GM21526 (cell line): ENCODE data around the gene ANKRD40.
"Not testable (repeated sequence)": the region's sequence is repeated elsewhere in the genome, so short reads cannot be mapped to it uniquely, and the experiment has no call there.

ENCODE experiments used
- ATAC-seq: cut with Tn5 transposase; IDR thresholded peaks from one replicate; pipeline ENCODE4 v1.9.1; 2021; ENCODE audit warnings: moderate library complexity; ENCODE audit not compliant: unreplicated experiment, low FRiP score

The ANKRD40 gene, protein sequence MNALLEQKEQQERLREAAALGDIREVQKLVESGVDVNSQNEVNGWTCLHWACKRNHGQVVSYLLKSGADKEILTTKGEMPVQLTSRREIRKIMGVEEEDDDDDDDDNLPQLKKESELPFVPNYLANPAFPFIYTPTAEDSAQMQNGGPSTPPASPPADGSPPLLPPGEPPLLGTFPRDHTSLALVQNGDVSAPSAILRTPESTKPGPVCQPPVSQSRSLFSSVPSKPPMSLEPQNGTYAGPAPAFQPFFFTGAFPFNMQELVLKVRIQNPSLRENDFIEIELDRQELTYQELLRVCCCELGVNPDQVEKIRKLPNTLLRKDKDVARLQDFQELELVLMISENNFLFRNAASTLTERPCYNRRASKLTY

DNA sequence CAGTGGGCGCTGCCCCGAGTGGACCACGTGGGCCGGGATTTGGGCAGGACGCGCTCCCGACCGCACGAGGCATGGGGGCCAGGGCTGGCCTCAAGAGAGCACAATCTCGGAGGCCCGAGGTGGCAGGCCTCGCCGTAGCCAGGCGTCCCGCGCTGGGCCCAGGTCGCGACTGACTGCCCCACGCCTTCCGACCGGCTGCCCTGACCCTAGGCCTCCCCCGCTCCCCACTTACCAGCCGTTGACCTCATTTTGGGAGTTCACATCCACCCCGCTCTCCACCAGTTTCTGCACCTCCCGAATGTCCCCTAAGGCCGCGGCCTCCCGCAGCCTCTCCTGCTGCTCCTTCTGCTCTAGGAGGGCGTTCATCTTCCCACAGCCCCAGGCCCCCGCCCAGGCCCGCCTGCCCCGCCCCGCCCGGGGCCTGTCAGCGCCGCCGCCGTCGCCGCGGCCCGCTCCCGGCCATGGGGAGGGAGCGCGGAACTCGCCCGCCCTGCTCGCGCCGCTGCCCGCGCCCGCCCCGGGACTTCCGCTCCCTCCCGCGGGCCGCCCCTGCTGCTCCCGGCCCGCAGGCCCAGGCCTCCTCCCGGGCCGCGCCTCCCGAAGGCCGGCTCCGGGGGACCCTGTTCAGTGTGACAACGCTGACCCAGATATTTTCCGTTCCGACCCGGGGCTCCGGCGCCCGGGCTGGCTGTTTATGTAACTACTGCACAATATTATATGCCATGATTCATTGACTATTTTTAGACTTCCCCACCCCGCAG is at the start of gene ANKRD40:
Gene ANKRD40 (minus strand): TSS at position 626 of the 761 bp plus-strand sequence. CDS start 260 bp downstream, at position 366.
- peak; percentile 71 for ATAC-seq

DNA sequence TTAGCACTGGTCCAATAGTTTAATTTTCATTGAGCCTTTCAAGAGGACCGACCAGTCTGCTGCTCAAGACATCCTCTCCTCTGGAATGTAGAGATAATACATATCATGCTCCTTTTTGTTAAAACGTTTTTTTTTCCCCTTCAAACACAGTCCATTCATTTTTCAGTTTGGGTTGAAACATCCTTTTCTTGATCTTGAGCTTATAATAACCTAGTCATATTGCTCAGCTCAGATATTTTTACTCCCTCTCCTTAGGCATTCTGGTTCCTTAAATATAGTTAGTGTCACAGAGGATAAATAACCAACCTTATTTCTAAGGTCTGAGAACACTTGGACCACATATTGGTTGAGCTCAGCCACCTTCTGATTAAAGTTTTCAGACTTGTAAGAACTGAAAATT is 46.8 kb upstream of the ANKRD40 start:
- ATAC-seq: no peak

DNA sequence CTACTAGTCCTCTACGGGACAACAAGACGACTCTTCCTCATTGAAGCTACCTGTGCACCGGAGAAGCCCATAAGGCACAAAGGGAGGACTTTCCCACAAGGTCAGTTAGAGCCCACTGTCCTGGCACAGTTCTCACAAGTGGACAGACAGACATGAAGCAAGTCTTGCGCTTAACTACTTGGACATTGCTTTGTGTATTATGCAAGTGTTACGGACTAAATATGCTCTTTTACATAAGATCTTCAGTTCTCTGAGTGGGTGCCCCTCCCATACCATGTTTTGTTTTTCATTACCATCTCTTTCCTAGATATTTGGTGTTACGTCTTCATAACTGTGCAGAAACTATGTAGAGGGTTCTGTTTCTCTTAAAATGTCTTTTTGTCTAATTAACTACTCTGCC is 41.5 kb upstream of the ANKRD40 start:
- no peak for ATAC-seq

DNA sequence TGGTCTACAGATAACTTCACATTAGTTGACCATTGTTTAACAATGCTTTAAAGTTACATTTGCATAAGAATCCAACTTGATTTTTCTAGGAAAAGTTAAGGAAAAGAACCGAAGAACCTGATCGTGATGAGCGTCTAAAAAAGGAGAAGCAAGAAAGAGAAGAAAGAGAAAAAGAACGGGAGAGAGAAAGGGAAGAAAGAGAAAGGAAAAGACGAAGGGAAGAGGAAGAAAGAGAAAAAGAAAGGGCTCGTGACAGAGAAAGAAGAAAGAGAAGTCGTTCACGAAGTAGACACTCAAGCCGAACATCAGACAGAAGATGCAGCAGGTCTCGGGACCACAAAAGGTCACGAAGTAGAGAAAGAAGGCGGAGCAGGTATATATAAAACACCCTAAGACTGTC is 37.9 kb upstream of the ANKRD40 start:
- no peak for ATAC-seq

DNA sequence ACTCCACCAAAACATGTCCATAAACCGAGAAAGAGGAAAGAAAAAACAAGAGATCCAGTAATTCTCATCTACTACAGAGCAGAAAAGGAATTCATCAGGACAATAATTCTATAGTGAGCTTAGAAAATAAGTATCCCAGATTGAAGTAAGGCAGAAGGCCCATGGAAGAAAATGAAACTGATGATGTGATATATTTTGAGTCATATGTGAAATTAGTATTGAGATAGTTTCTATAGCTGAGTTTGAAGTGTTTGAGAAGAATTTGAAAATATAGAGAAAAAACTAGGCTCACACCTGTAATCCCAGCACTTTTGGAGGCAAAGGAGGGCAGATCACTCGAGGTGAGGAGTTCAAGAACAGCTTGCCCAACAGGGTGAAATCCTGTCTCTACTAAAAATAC is 31.4 kb upstream of the ANKRD40 start:
- ATAC-seq: no peak

DNA sequence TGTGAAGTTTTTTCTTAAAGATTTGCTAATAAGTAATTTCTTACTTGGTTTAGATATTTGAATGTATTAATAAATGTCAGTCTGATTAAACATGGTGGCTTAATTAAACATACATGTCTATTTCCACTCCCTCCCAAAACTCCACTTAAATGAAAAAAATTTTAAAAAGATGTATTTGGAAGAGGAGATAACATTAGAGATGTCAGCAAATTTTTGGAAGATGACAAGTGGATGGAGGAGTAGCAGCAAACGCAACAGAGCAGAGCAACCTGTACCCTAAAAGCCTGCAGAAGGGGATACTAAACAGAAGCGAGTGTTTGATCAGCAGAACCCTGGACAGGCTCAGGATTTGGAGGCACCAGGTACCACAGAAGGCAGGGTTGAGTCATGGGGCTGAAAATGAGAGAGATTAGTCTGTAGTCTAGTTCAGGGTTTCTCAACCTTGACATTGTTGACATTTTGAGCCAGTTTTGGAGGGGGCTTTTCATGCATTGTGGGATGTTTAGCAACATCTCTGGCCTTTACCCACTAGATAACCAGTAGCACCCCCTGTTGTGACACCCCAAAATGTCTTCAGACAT is 29.5 kb upstream of the ANKRD40 start:
- ATAC-seq: no peak

DNA sequence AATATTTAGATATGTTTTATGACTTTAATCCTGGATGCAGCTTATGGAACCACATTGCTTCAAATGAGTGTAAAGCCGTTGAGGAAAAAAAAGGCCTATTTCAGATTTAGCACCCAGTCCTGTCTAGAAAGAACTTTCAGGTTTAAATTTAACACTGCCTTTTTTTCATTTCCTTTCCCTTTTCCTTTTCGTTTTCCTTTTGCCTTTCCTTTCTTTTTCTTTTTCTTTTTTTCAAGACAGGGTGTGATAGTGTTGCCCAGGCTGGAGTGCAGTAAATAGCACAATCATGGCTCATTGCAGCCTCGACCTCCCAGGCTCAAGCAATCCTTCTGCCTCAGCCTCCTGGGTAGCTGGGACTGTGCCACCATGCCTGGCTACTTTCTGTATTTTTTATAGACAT is 27.6 kb upstream of the ANKRD40 start:
- no peak for ATAC-seq

DNA sequence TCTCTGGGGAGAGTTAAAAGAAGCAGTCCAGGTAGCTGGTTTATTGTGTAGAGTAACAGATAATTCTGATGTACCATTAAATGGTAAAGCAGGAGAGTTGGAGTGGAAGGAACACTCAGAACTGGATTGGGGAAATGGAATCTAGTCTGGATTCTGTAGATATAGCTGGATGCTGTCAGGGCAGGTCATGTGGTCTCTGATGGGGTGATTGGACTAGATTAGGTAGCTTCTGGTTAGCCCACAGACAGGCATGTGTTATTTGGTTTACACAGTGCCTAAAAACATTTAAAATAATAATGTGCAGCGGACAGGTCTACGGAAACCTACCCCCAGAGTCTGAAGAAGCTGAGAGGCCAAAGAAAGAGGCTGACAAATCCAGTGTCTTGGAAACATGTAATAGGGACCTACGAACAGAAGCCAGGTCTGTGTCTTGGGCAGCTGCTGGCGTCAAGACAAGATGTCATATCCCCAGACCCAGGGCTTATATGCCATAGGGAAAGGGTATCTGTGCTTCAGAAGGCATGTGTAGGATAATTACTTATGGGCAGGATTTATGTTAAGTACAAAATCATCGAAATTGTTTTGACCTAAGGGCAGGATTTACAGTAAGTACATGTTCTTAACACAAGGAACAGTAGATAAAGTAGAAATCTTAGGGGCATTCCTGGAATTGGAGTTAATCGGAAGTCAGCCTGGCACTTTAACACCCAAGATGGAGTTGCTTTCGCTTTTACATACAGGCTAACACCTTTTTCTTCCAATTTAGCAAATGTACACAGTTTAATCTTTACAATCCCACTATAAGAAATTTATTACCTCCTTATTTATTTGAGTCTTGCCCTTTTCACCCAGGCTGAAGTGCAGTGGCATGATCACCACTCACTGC is 24.1 kb upstream of the ANKRD40 start:
- no peak for ATAC-seq

DNA sequence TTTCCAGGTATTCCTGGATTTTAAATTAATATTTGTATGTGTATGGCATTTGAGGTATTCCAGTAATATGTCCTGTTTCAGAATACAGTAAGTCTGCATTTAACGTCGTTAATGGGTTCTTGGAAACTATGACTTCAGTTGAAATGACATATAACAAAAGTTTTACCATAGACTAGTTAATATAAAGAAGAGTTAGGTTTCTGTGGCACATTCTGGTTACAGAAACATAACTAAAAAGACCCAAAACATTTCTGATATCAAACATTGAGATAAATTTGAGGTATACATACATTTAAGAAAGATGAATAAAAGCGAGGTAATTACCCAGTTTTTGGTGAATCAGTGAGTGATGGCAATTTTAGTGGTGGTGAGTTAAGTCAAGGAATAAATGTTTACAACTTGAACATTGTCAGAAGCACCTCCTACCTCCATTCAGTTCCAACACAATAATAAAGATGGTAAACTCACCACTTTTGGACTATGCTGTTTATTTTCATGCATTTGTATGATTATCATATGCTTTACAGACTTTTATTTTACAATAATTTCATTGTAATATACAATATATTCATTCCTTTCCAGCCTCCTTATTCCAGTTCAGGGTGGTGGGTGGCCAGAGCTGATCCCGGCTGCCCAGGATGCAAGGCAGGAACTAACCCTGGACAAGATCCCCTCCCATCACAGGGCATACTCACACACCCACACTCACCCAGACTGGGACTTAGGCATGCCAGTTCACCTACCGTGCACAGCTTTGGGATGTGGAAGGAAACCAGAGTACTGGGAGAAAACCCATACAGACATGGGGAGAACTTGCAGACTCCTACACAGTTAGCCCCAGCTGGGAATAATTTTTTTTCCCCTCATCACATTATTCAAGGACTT is 21.4 kb upstream of the ANKRD40 start:
- ATAC-seq: no peak

DNA sequence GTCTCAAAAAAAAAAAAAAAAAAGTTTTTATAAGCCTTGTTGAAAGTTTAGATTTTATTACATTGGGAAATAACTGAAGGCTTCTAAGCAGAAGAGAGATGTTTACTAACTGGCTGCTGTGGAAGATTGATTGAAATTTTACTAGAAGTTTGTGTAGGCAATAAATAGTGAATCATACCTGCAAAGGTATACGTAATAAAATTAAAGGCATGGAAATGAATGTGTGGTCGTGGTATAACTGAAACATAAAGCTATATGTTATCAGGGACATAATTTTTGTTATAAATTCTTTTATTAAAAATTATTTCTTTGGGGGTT is 20.4 kb upstream of the ANKRD40 start:
- no peak for ATAC-seq

DNA sequence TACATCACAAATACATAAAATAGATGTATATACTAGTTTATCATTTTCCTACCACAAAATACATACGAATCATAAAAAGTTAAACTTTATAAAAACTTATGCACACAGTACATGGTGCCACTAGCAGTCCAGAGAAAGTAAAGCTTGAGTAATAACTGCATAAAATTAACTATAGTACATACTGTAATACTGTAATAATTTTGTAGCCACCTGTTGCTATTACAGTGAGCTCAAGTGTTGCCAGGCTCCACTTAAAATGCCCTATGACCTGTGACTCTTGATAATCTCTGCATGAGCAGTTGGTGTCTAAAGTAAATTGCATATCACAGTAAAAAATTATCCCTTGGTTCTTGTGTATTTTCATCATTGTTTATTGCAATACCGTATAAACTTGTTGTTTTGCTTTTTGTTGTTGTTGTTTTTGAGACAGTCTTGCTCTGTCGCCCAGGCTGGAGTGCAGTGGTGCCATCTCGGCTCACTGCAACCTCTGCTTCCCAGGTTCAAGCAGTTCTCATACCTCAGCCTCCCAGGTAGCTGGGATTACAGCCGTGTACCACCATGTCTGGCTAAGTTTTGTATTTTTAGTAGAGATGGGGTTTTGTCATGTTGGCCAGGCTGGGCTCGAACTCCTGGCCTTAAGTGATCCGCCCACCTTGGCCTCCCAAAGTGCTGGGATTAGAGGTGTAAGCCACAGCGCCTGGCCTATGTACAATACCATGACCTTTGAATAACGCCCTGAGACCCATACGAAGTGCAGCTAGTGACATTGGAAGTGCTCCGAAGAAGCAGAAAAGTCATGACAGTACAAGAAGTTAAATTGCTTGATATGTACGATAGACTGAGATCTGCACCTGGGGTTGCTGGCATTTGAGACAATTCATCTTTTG is 18.3 kb upstream of the ANKRD40 start:
- no peak for ATAC-seq

DNA sequence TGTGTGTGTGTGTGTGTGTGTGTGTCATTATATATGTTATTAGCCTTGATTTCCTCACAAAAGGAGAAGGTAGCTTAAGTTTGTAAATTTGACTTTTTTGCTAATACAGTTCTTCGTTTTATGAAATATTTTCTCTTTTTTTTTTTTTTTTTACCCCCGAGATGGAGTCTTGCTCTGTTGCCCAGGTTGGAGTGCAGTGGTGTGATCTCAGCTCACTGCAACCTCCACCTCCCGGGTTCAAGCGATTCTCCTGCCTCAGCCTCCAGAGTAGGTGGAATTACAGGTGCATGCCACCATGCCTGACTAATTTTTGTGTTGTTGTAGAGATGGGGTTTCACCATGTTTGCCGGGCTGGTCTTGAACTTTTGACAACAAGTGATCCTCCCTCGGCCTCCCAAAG is 16.9 kb upstream of the ANKRD40 start:
- ATAC-seq: not testable (repeated sequence)

DNA sequence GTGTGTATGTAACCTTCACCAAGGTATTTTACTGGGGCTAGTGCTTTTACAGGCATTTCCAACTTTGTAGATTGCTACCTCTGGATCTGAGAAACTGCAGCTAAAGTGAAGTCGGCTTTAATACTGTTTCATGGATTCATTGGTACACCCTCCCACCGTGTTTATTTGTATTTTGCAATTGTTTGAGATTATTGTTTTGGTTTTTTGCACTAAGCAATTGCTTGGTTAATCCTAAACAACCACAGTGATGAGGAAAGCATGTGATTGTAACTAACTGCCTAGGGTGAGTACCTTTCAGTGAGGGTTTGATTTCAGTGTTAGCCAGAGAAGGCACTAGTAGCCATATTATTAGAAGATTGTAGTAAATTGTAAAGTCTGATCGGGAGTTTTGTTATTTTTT is 15.0 kb upstream of the ANKRD40 start:
- no peak for ATAC-seq

DNA sequence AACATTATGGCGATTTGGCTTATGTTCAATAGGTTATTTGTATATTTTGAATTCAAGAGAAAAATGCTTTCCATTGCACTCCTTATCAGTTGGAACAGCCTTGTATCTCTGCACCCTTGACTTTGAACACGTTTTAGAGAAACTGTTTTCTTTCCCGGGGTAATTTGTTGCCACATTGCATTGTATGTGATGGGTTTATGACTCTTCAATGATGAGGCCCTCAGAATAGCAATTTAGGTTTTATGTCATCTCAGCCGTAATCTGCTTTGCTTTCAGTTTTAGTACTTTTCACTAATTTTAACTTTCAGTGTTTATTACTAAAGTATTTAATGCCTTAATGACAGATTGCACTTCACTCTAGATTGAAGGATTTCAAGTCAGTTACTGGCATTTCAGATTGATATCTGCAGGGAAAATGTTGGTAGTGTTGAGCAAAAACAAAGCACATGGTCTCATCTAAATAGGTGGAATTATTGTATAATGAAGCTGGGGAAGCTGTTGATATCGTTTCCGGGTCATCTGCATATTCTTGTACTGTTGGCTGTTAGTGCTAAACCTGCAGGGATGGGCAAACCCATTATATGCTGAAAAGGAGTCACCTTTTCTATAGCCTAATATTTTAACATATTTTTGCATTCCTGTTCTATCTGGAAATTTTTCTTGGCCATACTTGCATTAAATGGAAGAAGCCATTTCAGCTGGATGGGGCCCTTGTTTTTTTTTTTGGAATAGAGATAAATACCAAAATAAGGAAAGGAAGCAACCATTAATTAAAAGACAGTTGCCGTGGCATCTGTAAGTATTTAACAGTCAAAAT is 13.7 kb upstream of the ANKRD40 start:
- no peak for ATAC-seq

DNA sequence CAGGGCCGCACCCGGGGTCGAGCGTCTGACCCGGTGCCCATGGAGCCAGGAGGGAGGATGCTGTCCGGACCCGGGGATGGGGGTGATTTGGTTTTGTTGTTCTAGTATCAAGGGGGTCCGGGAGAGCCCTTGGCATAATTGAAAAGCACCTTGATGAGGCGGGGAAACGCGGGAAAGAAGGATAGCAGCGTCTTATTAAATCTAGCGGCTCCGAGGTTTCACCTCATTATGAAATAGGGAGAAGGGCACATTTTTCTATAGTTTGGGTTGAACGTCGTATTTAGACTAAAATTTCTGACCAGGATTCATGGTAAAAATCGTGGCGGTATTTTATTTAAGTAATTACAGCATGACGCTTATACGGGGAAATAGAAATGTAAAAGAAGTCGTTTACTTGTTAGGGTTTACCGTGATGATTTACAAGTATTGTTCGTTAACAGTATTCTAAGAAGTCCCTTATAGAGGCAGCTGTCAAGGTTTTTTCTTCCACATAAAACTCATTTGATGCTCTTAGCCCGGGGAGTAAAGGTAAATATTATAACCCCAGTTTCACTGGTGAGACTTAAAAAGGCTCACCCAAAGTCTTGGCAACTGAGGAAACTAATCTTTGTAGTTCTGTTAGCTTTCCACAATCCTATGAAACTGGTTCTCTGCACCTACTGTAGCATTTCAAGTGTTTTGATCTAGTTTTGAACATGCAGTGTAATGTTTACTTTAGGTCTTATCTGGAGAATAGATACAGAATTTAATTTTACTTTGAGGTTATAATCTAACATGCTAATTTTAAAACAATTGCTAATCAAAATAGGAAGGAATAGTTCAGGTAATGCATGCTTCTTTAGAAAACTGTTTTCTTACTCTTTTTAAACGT is 12.4 kb upstream of the ANKRD40 start:
- ATAC-seq: no peak

DNA sequence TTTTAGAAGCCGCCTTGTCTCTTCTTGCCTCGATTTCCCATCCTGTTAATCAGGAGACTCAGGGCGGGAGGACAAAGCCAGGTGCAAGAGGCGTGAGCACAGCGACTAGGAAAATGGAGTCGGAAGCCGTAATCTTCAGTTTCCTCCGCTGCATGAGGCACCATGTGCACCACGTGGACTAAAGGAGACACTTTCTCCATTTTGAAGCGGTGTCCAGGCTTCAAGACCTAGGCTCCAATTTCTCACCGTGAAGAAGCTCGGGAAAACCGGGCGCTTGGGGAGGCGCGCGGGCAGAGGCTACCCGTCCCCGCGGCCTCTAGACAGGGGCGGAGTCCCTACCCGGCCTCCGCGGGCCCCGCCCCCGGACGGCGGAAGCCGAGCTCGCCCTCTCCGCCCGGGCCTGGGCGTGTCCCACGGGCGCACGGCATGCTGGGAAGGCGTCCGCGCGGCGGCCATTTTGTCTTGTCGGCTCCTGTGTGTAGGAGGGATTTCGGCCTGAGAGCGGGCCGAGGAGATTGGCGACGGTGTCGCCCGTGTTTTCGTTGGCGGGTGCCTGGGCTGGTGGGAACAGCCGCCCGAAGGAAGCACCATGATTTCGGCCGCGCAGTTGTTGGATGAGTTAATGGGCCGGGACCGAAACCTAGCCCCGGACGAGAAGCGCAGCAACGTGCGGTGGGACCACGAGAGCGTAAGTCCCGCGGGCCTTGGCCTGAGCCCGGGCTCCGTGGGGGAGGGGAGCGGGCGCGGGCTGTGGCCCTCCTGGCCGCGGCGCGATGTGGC is 11.6 kb upstream of the ANKRD40 start, which contains the start of gene LUC7L3:
Gene LUC7L3 (plus strand): TSS at position 460 of the 780 bp plus-strand sequence. CDS start 130 bp downstream, at position 590.
- ATAC-seq: peak; percentile 84
